ENCODE measurements around the gene CHST5. TPM values are rescaled to one million over a fixed set of nuclear protein-coding genes. Genes with fewer than 3 reads are reported as not detected.

The CHST5 gene
- total and polyA plus RNA-seq, 2 of the 13 experiments (the other 11 are each of a cell fraction or from before 2014, with no cell fraction given): 0.05 TPM; not detected in 1

DNA sequence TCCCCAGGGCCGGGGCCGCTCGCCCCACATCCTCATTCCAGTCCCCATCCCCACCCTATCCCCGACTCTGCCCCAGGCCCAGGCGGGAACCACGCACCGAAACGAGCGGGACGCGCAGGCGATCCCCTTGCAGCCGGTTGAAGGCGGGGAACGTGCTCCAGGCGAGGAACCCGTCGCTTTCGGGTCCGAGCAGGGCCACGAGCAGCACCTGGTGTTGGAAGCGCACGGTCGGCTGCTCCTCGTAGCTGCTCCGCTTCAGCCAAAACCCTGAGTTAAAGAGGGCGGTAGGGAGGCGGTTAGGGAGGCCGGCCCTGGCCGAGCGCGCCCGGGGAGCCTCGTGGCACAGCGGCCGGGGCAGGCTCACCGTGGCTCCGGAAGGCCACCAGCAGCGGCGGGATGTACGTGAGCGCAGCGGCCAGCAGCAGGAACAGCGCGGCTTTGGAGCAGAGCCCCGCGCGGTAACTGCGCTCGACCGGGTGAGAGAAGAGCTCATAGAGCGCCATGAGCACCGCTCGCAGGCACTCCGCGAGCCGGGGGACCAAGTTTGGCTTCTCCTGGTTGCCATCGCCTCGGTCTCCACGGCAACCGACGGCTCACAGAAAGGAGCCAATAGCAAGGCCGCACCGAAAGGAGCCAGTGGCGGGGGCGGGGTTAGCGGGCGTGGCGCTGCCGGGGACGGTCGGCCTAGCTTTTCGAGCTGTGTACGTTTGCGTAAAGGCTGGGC is 20.0 kb upstream of the CHST5 start, which contains the start of gene TMEM231 (continued):
- TF ChIP-seq ZNF670 (CRISPR knock-in tag; IDR thresholded peaks at IDR 0.05; ENCODE audit: borderline replicate concordance): peak; percentile 70
- TF ChIP-seq ZSCAN31 (CRISPR knock-in tag; IDR thresholded peaks at IDR 0.05; ENCODE audit: low read depth): peak; percentile 81; the same call in 1 of the 2 replicates
- peak; percentile 78; the same call in 1 of the 2 replicates for TF ChIP-seq ZMYM4 (CRISPR knock-in tag; IDR thresholded peaks at IDR 0.05)
- TF ChIP-seq RNF2 (conservative IDR thresholded peaks at IDR 0.05; ENCODE audit: low read depth): peak; percentile 88; the same call in 1 of the 2 replicates
- TF ChIP-seq, protein P1, sequence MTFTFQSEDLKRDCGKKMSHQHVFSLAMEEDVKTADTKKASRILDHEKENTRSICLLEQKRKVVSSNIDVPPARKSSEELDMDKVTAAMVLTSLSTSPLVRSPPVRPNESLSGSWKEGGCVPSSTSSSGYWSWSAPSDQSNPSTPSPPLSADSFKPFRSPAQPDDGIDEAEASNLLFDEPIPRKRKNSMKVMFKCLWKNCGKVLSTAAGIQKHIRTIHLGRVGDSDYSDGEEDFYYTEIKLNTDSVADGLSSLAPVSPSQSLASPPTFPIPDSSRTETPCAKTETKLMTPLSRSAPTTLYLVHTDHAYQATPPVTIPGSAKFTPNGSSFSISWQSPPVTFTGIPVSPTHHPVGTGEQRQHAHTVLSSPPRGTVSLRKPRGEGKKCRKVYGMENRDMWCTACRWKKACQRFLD (CRISPR knock-in tag; IDR thresholded peaks at IDR 0.05; ENCODE audit: borderline replicate concordance): no peak
- peak; percentile 79; the same call in 1 of the 2 replicates for TF ChIP-seq ZNF34 (CRISPR knock-in tag; IDR thresholded peaks at IDR 0.05; ENCODE audit: borderline replicate concordance)
- no peak for TF ChIP-seq HMG20B (CRISPR knock-in tag; conservative IDR thresholded peaks at IDR 0.05)
- TF ChIP-seq ARID2 (CRISPR knock-in tag; IDR thresholded peaks at IDR 0.05; ENCODE audit: borderline replicate concordance): no peak
- no peak for TF ChIP-seq ZNF780A (CRISPR knock-in tag; IDR thresholded peaks at IDR 0.05)
- TF ChIP-seq ZNF577 (CRISPR knock-in tag; IDR thresholded peaks at IDR 0.05; ENCODE audit: borderline replicate concordance, low read depth): 0 out of 2 replicates have a peak, but pooled peaks have one; percentile 83
- peak; percentile 70; the same call in 1 of the 2 replicates for TF ChIP-seq GPN1 (CRISPR knock-in tag; IDR thresholded peaks at IDR 0.05; ENCODE audit: borderline replicate concordance)
- no peak for TF ChIP-seq HCFC1 (IDR thresholded peaks at IDR 0.05; ENCODE audit: low read depth, low read length)
- no peak; the same call in 1 of the 2 replicates for TF ChIP-seq ZSCAN29 (CRISPR knock-in tag; conservative IDR thresholded peaks at IDR 0.05)
- peak; percentile 51; the same call in 1 of the 2 replicates for TF ChIP-seq FOXC1 (CRISPR knock-in tag; IDR thresholded peaks at IDR 0.05; ENCODE audit: borderline replicate concordance)
- TF ChIP-seq THAP8 (CRISPR knock-in tag; IDR thresholded peaks at IDR 0.05; ENCODE audit: borderline replicate concordance): no peak
- peak in 1 of 2 experiments; percentile 39; a peak in 1 of 4 replicates for TF ChIP-seq KLF16 (CRISPR knock-in tag; IDR thresholded peaks at IDR 0.05)
- TF ChIP-seq MEIS1 (CRISPR knock-in tag; IDR thresholded peaks at IDR 0.05; ENCODE audit: borderline replicate concordance): peak; percentile 79
- peak; percentile 98 for TF ChIP-seq ZNF501 (CRISPR knock-in tag; IDR thresholded peaks at IDR 0.05)
- TF ChIP-seq ZNF737 (CRISPR knock-in tag; IDR thresholded peaks at IDR 0.05; ENCODE audit: borderline replicate concordance): no peak
- peak; percentile 55; the same call in 1 of the 2 replicates for TF ChIP-seq ATF3 (CRISPR knock-in tag; IDR thresholded peaks at IDR 0.05)
- TF ChIP-seq SP1 (IDR thresholded peaks at IDR 0.05): no peak
- TF ChIP-seq SP1 (CRISPR knock-in tag; IDR thresholded peaks at IDR 0.05): peak; percentile 50; the same call in 1 of the 2 replicates
- no peak for TF ChIP-seq CBX2 (IDR thresholded peaks at IDR 0.05; ENCODE audit: low read depth, low read length)
- peak; percentile 63; the same call in 1 of the 2 replicates for TF ChIP-seq CBX2 (CRISPR knock-in tag; IDR thresholded peaks at IDR 0.05; ENCODE audit: low read depth)
- TF ChIP-seq, protein P2, sequence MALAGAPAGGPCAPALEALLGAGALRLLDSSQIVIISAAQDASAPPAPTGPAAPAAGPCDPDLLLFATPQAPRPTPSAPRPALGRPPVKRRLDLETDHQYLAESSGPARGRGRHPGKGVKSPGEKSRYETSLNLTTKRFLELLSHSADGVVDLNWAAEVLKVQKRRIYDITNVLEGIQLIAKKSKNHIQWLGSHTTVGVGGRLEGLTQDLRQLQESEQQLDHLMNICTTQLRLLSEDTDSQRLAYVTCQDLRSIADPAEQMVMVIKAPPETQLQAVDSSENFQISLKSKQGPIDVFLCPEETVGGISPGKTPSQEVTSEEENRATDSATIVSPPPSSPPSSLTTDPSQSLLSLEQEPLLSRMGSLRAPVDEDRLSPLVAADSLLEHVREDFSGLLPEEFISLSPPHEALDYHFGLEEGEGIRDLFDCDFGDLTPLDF (CRISPR knock-in tag; IDR thresholded peaks at IDR 0.05): no peak
- 0 out of 2 replicates have a peak, but pooled peaks have one; percentile 68 for TF ChIP-seq NFIB (CRISPR knock-in tag; IDR thresholded peaks at IDR 0.05; ENCODE audit: borderline replicate concordance)
- TF ChIP-seq BRCA1 (CRISPR knock-in tag; IDR thresholded peaks at IDR 0.05): no peak
- TF ChIP-seq CBX1 (IDR thresholded peaks at IDR 0.05; ENCODE audit: low read depth): no peak

Measured in HepG2 (cell line).